Cardiac muscle cell (in vitro differentiated cells and primary cell): ENCODE measurements around the gene IFI6. TPM values are rescaled to one million over a fixed set of nuclear protein-coding genes. Genes with fewer than 3 reads are reported as not detected.

Experiments
- DNase-seq, 2 donors: peaks; one replicate each; pipeline versions ENCODE4 v3.0.0 to v3.0.0-alpha.2; 2010 to 2017; ENCODE audit warnings: low read depth in 1 of 2, low spot score in 1 of 2
- H3K27ac ChIP-seq: fragments of 200-600 bp; sonication (generic); 2 replicates; pipeline ENCODE4 v1.5.1; 2016
- H3K27me3 ChIP-seq: fragments of 200-600 bp; sonication (generic); 2 replicates; pipeline ENCODE4 v1.6.0; 2016; ENCODE audit warnings: control low read depth
- H3K36me3 ChIP-seq: fragments of 200-600 bp; sonication (generic); 2 replicates; pipeline ENCODE4 v1.5.1; 2016; ENCODE audit warnings: control low read depth
- H3K4me1 ChIP-seq: fragments of 200-600 bp; sonication (generic); 2 replicates; pipeline ENCODE4 v1.8.1; 2017; ENCODE audit warnings: low read depth, mild to moderate bottlenecking, mixed run types
- H3K4me3 ChIP-seq: fragments of 200-600 bp; sonication (generic); 2 replicates; pipeline ENCODE4 v1.5.1; 2016; ENCODE audit warnings: mild to moderate bottlenecking
- H3K9me3 ChIP-seq: fragments of 200-600 bp; sonication (generic); 2 replicates; pipeline ENCODE4 v1.5.1; 2017; ENCODE audit warnings: low read depth, mild to moderate bottlenecking, control low read depth
- CTCF ChIP-seq: IDR thresholded peaks from 2 replicates; pipeline ENCODE4 v1.5.1; 2012; ENCODE audit warnings: low read depth, mild to moderate bottlenecking, low read length
- polyA plus RNA-seq: library from polyadenylated mRNA; unstranded; fragments of >200 nt; fragmentation: Nextera tagmentation; extraction: Ambion mirVana; gene quantifications from 2 replicates; pipeline ENCODE4 v1.2.1, GENCODE V29; 2016
- total RNA-seq: library from RNA; depleted of rRNA; stranded (reverse); fragments of >200 nt; gene quantifications from 2 replicates; pipeline ENCODE4 v1.2.3, GENCODE V29; 2016

Gene IFI6
- total and polyA plus RNA-seq, 2 experiments from 2014 or later = 30.4 to 35.2 TPM

- Histone ChIP-seq H3K4me1 (no peaks in the 10 kb centered on the region), H3K4me3 (no peak overlapping the region), H3K27ac (no peak overlapping the region), H3K36me3 (no peaks in the 10 kb centered on the region), H3K27me3 (no peaks in the 10 kb centered on the region), H3K9me3 (no peaks in the 10 kb centered on the region)
- no peak for TF ChIP-seq CTCF
- no peak for DNase-seq
These were observed 53.5 kb downstream of the IFI6 start for GRCh38 chr1:27618341-27619082.

- H3K36me3 ChIP-seq = no peaks in the 10 kb centered on the region
- DNase-seq = no peak
- no peaks in the 10 kb centered on the region for H3K27me3 ChIP-seq
- H3K9me3 ChIP-seq = no peaks in the 10 kb centered on the region
- no peak for TF ChIP-seq CTCF
- no peak overlapping the region for H3K4me3 ChIP-seq
- H3K4me1 ChIP-seq = peaks cover under 1% of the 10 kb centered on the region
- no peak overlapping the region for H3K27ac ChIP-seq
These were observed 54.6 kb downstream of the IFI6 start for GRCh38 chr1:27617420-27617819.

- peak; percentile 33 for TF ChIP-seq CTCF
- Histone ChIP-seq H3K4me3 (no peak overlapping the region), H3K27me3 (no peaks in the 10 kb centered on the region), H3K4me1 (peaks cover 5% of the 10 kb centered on the region), H3K27ac (no peak overlapping the region), H3K9me3 (no peaks in the 10 kb centered on the region), H3K36me3 (no peaks in the 10 kb centered on the region)
- no peak for DNase-seq
These were observed 55.6 kb downstream of the IFI6 start for GRCh38 chr1:27616441-27616840.

Other genes starting within 250 kb of the IFI6 start
- gene WASF2, start 182.0 kb downstream of the IFI6 start, total RNA-seq = 18.8 and 32.7 TPM in 2 replicates
- gene WASF2, start 182.0 kb downstream of the IFI6 start, polyA plus RNA-seq = 53.4 and 69.2 TPM in 2 replicates
- 31.0 and 58.1 TPM in 2 replicates for gene AHDC1, start 68.0 kb downstream of the IFI6 start, total RNA-seq
- 16.3 and 21.1 TPM in 2 replicates for gene AHDC1, start 68.0 kb downstream of the IFI6 start, polyA plus RNA-seq
- not detected in 2 replicates for gene FGR, start 37.0 kb downstream of the IFI6 start, total RNA-seq
- gene FGR, start 37.0 kb downstream of the IFI6 start, polyA plus RNA-seq = 0.14 and 0.18 TPM in 2 replicates
- gene FAM76A, start 53.8 kb upstream of the IFI6 start, total RNA-seq = 12.6 and 13.4 TPM in 2 replicates
- gene FAM76A, start 53.8 kb upstream of the IFI6 start, polyA plus RNA-seq = 3.5 and 6.7 TPM in 2 replicates
- 17.8 and 36.5 TPM in 2 replicates for gene STX12, start 101.0 kb upstream of the IFI6 start, total RNA-seq
- 18.5 and 22.3 TPM in 2 replicates for gene STX12, start 101.0 kb upstream of the IFI6 start, polyA plus RNA-seq
- 47.1 and 58.7 TPM in 2 replicates for gene PPP1R8, start 158.6 kb upstream of the IFI6 start, total RNA-seq
- 13.2 and 13.7 TPM in 2 replicates for gene PPP1R8, start 158.6 kb upstream of the IFI6 start, polyA plus RNA-seq
- 0.92 and 3.1 TPM in 2 replicates for gene THEMIS2, start 200.4 kb upstream of the IFI6 start, total RNA-seq
- 0.62 and 1.7 TPM in 2 replicates for gene THEMIS2, start 200.4 kb upstream of the IFI6 start, polyA plus RNA-seq
- 36.2 and 59.5 TPM in 2 replicates for gene RPA2, start 242.4 kb upstream of the IFI6 start, total RNA-seq
- 64.6 and 110 TPM in 2 replicates for gene RPA2, start 242.4 kb upstream of the IFI6 start, polyA plus RNA-seq